ENCODE measurements around the gene NCBP2L. TPM values are rescaled to one million over a fixed set of nuclear protein-coding genes. Genes with fewer than 3 reads are reported as not detected.

NCBP2L gene
- total and polyA plus RNA-seq, 2 of the 8 experiments (the other 6 are each of a cell fraction or from before 2014, with no cell fraction given): not detected

GRCh38 chrX:107738272-107738671 lies 39.3 kb upstream of the NCBP2L start:
- CTCF ChIA-PET (ENCODE audit: partially characterized antibody): interaction anchor here (0.8 to 1.7 kb wide), 6 partner anchors 9 to 78 kb away, joined by 3 to 6 read pairs (median 4); partner anchors contain the start of gene TSC22D3

More at GRCh38 chrX:107738272-107738671, 39.3 kb upstream of the NCBP2L start:
- H4K8ac ChIP-seq (ENCODE audit: extremely low read depth, insufficient read depth, low read length): no peak overlapping the region
- no peak overlapping the region for H2BK12ac ChIP-seq (ENCODE audit: low read depth, low read length)
- no peak overlapping the region for H2BK5ac ChIP-seq (ENCODE audit: low read depth, low read length)
- POLR2A ChIA-PET (ENCODE audit: partially characterized antibody): interaction anchor here (1.1 kb wide), 1 partner anchor 22 kb away, joined by 3 read pairs; no protein-coding TSS in a partner anchor
- H3K27me3 ChIP-seq (replicated peaks in 1 of 4; ENCODE audit: control insufficient read depth in 3 of 4, extremely low read depth in 1 of 4, insufficient read depth in 3 of 4, low read length in 3 of 4): peaks cover 0 to 1% (median 0%) of the 10 kb centered on the region in 4 experiments; a peak in 1 of 7 replicates
- 91% methylated on average over 4 of the region's 5 CpGs; no CpG with 5 or more reads in 1 of the 2 experiments for whole genome bisulfite sequencing, 2 experiments (ENCODE audit: extremely low coverage in 1 of 2, insufficient coverage in 1 of 2, insufficient read length in 1 of 2, insufficient replicate concordance in 2 of 2, low coverage in 1 of 2, low lambda C conversion rate in 2 of 2, missing lambda C conversion rate in 1 of 2)
- no peak overlapping the region for H2BK20ac ChIP-seq (ENCODE audit: low read length)
- H2AK5ac ChIP-seq (ENCODE audit: low read depth, low read length): no peak overlapping the region
- H4K20me1 ChIP-seq (replicated peaks in 1 of 2; ENCODE audit: control insufficient read depth in 1 of 2, insufficient read depth in 2 of 2, low read length in 2 of 2): no peaks in the 10 kb centered on the region
- H3K14ac ChIP-seq (ENCODE audit: insufficient read length): no peak overlapping the region
- H3K9ac ChIP-seq (replicated peaks in 1 of 4; ENCODE audit: extremely low read depth in 1 of 4, low read depth in 3 of 4, low read length in 3 of 4): no peak overlapping the region
- TF ChIP-seq SP1 (IDR thresholded peaks at IDR 0.05; ENCODE audit: low read depth, low read length): no peak
- no peak for TF ChIP-seq ATF3 (IDR thresholded peaks at IDR 0.05; ENCODE audit: insufficient read depth, low read depth, low read length)
- no peak for TF ChIP-seq MAX (IDR thresholded peaks at IDR 0.05)
- no peak for TF ChIP-seq HDAC2 (IDR thresholded peaks at IDR 0.05; ENCODE audit: borderline replicate concordance in 1 of 2, low read depth in 2 of 2, low read length in 2 of 2)
- TF ChIP-seq RFX5 (IDR thresholded peaks at IDR 0.05; ENCODE audit: borderline replicate concordance, low read depth, low read length): no peak
- TF ChIP-seq HDAC6 (IDR thresholded peaks at IDR 0.05; ENCODE audit: low read depth, low read length): no peak
- H3K9me3 ChIP-seq (ENCODE audit: insufficient read depth in 2 of 2, low read depth in 1 of 2, low read length in 1 of 2): no peaks in the 10 kb centered on the region
- FAIRE-seq: no peak
- H3K18ac ChIP-seq (ENCODE audit: extremely low read depth, low read length): no peak overlapping the region
- H3K56ac ChIP-seq (replicated peaks; ENCODE audit: insufficient read length, low read depth, low read length): no peak overlapping the region
- H3K4me2 ChIP-seq (ENCODE audit: insufficient read depth in 1 of 2, low read depth in 2 of 2, low read length in 2 of 2): no peak overlapping the region
- H4K91ac ChIP-seq (replicated peaks; ENCODE audit: insufficient read length, low read length): no peak overlapping the region
- H3K4me3 ChIP-seq (ENCODE audit: extremely low read depth in 1 of 4, insufficient read depth in 2 of 4, low read depth in 3 of 4, low read length in 4 of 4): no peak overlapping the region
- H3K79me2 ChIP-seq (ENCODE audit: control insufficient read depth in 1 of 2, insufficient read depth in 2 of 2, low read length in 2 of 2): no peaks in the 10 kb centered on the region
- H3K4me1 ChIP-seq (replicated peaks in 1 of 4; ENCODE audit: control insufficient read depth in 3 of 4, insufficient read depth in 4 of 4, low read length in 3 of 4): peaks cover 2 to 15% (median 7%) of the 10 kb centered on the region in 4 experiments; a peak in 6 of 7 replicates
- no peak overlapping the region for H2BK120ac ChIP-seq (replicated peaks; ENCODE audit: low read depth, low read length)
- no peak overlapping the region for H4K5ac ChIP-seq (ENCODE audit: insufficient read length, low read depth, low read length)
- no peaks in the 10 kb centered on the region; the same call in 1 of the 2 replicates for H3K23me2 ChIP-seq (ENCODE audit: low read depth, low read length)
- DNase-seq (ENCODE audit: low read depth in 1 of 2, low spot score in 2 of 2): no peak
- no peak overlapping the region for H3K4ac ChIP-seq (replicated peaks; ENCODE audit: insufficient read length, low read depth, low read length)
- no peaks in the 10 kb centered on the region for H3K79me1 ChIP-seq (ENCODE audit: low read depth, low read length)
- H3K27ac ChIP-seq (ENCODE audit: low read depth, low read length): no peak overlapping the region
- H2BK15ac ChIP-seq (ENCODE audit: low read length): no peak overlapping the region
- no peaks in the 10 kb centered on the region for H3K36me3 ChIP-seq (ENCODE audit: control insufficient read depth in 2 of 4, insufficient read depth in 4 of 4, low read length in 3 of 4)
- H3K23ac ChIP-seq (ENCODE audit: insufficient read length): no peak overlapping the region
- no peak overlapping the region for H2AFZ ChIP-seq (ENCODE audit: low read length)
